ENCODE results near the gene GOSR1.
"Not testable (repeated sequence)": the region's sequence is repeated elsewhere in the genome, so short reads cannot be mapped to it uniquely, and the experiment has no call there.

GOSR1 gene

DNA sequence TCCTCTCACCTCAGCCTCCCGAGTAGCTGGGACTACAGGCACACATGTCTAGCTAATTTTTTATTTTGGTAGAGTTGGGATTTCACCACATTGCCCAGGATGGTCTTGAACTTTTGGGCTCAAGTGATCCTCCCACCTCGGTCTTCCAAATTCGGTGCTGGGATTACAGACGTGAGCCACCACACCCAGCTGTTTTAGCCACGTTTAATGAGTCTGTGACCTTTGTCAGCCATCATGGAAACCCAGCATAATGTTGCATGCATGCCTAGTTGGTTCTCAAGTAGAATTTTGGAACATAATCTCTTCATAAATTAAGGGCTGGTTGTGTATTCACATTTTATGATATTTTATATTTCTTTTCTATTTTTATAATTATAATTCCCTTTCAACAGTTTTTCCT lies 42.0 kb downstream of the GOSR1 start:
- DNase-seq (ENCODE audit: low read depth) = peak; percentile 32
- H3K4me3 ChIP-seq (ENCODE audit: control insufficient read depth, low read depth, low read length) = no peak overlapping the region

DNA sequence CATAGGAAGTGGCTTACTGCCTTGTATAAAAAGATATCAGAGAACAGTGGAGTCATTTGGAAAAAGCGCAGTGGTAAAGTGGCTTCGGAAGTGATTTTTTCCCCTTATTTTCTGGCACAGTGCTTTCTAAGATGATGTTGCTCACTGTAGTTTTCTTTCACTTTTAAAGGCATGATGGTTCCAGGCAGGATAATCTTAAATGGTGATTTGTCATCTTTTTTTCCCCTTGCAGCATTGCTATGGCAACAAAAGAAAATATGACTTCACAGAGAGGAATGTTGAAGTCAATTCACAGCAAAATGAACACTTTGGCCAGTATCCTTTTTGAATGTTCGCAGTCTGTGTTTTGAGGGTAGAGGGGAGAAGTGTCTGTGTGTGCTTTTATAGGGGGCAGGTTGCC lies 42.5 kb downstream of the GOSR1 start:
- peak overlapping the region; percentile 25 for H3K4me3 ChIP-seq (ENCODE audit: control insufficient read depth, low read depth, low read length)
- TF ChIP-seq, protein P1, sequence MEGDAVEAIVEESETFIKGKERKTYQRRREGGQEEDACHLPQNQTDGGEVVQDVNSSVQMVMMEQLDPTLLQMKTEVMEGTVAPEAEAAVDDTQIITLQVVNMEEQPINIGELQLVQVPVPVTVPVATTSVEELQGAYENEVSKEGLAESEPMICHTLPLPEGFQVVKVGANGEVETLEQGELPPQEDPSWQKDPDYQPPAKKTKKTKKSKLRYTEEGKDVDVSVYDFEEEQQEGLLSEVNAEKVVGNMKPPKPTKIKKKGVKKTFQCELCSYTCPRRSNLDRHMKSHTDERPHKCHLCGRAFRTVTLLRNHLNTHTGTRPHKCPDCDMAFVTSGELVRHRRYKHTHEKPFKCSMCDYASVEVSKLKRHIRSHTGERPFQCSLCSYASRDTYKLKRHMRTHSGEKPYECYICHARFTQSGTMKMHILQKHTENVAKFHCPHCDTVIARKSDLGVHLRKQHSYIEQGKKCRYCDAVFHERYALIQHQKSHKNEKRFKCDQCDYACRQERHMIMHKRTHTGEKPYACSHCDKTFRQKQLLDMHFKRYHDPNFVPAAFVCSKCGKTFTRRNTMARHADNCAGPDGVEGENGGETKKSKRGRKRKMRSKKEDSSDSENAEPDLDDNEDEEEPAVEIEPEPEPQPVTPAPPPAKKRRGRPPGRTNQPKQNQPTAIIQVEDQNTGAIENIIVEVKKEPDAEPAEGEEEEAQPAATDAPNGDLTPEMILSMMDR (conservative IDR thresholded peaks at IDR 0.05; ENCODE audit: control insufficient read depth, insufficient read depth, low read depth, low read length) = no peak
- DNase-seq (ENCODE audit: low read depth) = peak; percentile 94

More for the DNA sequence above, 42.0 kb downstream of the GOSR1 start:
- TF ChIP-seq, protein P1 (conservative IDR thresholded peaks at IDR 0.05; ENCODE audit: control insufficient read depth, insufficient read depth, low read depth, low read length) = no peak

DNA sequence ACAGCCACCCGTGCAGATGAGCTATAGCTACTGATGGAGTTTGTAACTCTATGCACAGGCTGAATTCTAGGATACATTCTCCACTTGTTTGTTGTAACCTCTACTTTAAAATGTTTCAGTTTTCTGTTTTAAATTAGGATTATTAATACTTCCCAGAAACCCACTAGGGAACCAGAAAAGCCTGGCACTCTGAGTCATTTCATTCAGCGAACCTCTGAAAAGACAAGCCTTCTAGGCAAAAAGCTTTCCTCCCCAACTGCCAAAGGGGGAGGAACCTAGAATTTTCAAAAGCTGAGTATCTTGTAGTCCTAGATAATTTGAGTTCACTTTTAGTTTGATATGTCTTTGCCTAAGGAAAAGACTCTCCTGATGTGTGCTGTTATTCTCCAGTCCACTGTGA lies 43.2 kb downstream of the GOSR1 start:
- no peak overlapping the region for H3K4me3 ChIP-seq (ENCODE audit: control insufficient read depth, low read depth, low read length)
- peak; percentile 91 for DNase-seq (ENCODE audit: low read depth)
- TF ChIP-seq, protein P1 (conservative IDR thresholded peaks at IDR 0.05; ENCODE audit: control insufficient read depth, insufficient read depth, low read depth, low read length) = no peak

DNA sequence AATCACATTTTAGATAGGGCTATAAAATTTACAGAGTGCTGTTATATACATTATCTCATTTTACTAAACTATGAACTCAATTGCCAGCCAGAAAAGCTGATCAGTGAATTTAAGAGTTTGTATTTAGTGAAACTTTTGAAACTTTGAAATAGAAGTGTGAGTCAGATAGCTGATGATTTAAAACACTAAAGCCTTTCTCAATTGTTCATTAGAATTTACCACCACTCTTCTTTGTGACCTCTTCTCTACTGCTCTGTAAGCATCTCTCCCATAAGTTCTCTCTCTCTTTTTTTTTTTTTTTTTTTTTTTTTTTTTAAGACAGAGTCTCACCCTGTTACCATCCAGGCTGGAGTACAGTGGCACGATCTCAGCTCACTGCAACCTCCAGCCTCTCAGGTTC lies 43.7 kb downstream of the GOSR1 start:
- TF ChIP-seq, protein P1 (conservative IDR thresholded peaks at IDR 0.05; ENCODE audit: control insufficient read depth, insufficient read depth, low read depth, low read length) = no peak

DNA sequence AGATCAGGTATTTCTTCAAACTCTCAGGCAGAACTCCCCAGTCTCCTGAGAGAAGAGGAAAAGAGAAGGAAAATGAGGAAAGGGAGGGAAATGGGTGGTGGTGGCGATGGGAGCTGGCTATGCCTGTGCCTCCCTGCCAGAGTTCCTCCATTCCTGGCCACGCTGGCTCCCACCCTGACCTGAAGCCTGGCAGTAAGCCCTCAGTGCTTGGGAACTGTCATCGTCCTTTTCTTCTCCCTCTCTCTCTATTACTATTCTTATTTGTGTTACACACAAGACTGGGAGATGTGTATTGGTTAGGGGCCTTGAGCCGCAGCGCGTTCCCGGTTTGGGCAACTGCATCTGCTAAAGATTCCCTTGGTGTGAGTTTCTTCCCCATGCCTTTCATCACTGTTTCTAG lies 44.6 kb downstream of the GOSR1 start:
- TF ChIP-seq, protein P1 (conservative IDR thresholded peaks at IDR 0.05; ENCODE audit: control insufficient read depth, insufficient read depth, low read depth, low read length) = no peak
- H3K4me3 ChIP-seq (ENCODE audit: control insufficient read depth, low read depth, low read length) = no peak overlapping the region
- DNase-seq (ENCODE audit: low read depth) = no peak

More for the DNA sequence above, 43.7 kb downstream of the GOSR1 start:
- DNase-seq (ENCODE audit: low read depth) = peak; percentile 56
- no peak overlapping the region for H3K4me3 ChIP-seq (ENCODE audit: control insufficient read depth, low read depth, low read length)

DNA sequence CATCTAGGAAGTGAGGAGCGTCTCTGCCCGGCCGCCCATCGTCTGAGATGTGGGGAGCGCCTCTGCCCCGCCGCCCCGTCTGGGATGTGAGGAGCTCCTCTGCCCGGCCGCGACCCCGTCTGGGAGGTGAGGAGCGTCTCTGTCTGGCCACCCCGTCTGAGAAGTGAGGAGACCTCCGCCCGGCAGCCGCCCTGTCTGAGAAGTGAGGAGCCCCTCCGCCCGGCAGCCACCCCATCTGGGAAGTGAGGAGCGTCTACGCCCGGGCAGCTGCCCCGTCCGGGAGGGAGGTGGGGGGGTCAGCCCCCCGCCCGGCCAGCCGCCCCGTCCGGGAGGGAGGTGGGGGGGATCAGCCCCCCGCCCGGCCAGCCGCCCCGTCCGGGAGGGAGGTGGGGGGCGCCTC lies 46.0 kb downstream of the GOSR1 start:
- not testable (repeated sequence) for DNase-seq (ENCODE audit: low read depth); H3K4me3 ChIP-seq (ENCODE audit: control insufficient read depth, low read depth, low read length)

DNA sequence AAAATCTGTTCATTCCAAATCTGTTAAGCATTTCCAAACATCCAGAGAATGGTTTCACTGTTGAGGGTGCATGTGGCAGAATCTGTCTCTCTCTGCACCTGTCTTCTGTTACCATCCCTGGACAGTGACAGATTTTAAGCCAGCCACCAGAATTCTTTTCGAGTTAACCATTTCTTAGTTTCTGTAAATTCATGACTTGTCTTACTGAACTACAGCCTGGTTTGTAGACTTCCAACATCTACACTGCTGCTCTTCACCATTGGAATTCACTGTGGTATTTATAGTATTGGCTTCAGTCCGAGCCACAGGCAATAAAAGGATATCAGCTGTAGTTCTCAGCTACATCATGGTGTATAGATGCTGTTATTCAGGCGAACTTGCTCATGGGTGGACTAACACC lies 47.6 kb downstream of the GOSR1 start:
- DNase-seq (ENCODE audit: low read depth) = no peak
- TF ChIP-seq, protein P1 (conservative IDR thresholded peaks at IDR 0.05; ENCODE audit: control insufficient read depth, insufficient read depth, low read depth, low read length) = no peak
- no peak overlapping the region for H3K4me3 ChIP-seq (ENCODE audit: control insufficient read depth, low read depth, low read length)
